OCI-LY7 (cell line): ENCODE data around the gene SYPL1. TPM values are rescaled to one million over a fixed set of nuclear protein-coding genes. Genes with fewer than 3 reads are reported as not detected.
"Not testable (repeated sequence)": the region's sequence is repeated elsewhere in the genome, so short reads cannot be mapped to it uniquely, and the experiment has no call there.

Experiments used
- BruUV-seq: library from RNA; stranded (reverse); fragments of 400-500 nt; replicated peaks from 2 replicates; lab custom pipeline; 2021; lab: Mats Ljungman, UMichigan
- CTCF ChIA-PET: fragments of 300-600 bp; sonication (Branson Sonifier 250); formaldehyde crosslinking; loops from one replicate; lab custom pipeline; 2022; ENCODE audit warnings: antibody characterized with exemption; ENCODE audit not compliant: unreplicated experiment; lab: Charles Lee
- POLR2A ChIA-PET: fragments of 300-600 bp; sonication (Branson Sonifier 250); formaldehyde crosslinking; loops from one replicate; lab custom pipeline; 2022; ENCODE audit warnings: antibody characterized with exemption; lab: Charles Lee
- DNase-seq: peaks from one replicate; pipeline ENCODE4 v3.0.0-alpha.2; 2015; ENCODE audit warnings: low spot score
- H2AFZ ChIP-seq: fragments of 200-600 bp; sonication (generic), shearing (Covaris generic); 2 replicates; pipeline ENCODE4 v1.6.1; 2014; ENCODE audit warnings: mild to moderate bottlenecking, antibody characterized with exemption, low read length, moderate library complexity
- H3K27ac ChIP-seq: fragments of 200-600 bp; sonication (generic); 2 replicates; pipeline ENCODE4 v1.5.1; 2014; ENCODE audit warnings: mixed run types, low read depth, mild to moderate bottlenecking, moderate library complexity, low read length, inconsistent platforms; ENCODE audit not compliant: poor library complexity, severe bottlenecking
- H3K36me3 ChIP-seq: fragments of 200-600 bp; sonication (generic); 2 replicates; pipeline ENCODE4 v1.6.1; 2014; ENCODE audit warnings: mild to moderate bottlenecking, antibody characterized with exemption, low read length, moderate library complexity, mixed read lengths; ENCODE audit not compliant: insufficient read depth
- H3K4me1 ChIP-seq: fragments of 200-600 bp; sonication (generic); 2 replicates; pipeline ENCODE4 v1.5.1; 2014; ENCODE audit warnings: mild to moderate bottlenecking, low read length; ENCODE audit not compliant: insufficient read depth, poor library complexity, severe bottlenecking
- H3K4me2 ChIP-seq: fragments of 200-600 bp; sonication (generic); 2 replicates; pipeline ENCODE4 v1.6.1; 2014; ENCODE audit warnings: mild to moderate bottlenecking, low read length
- H3K4me3 ChIP-seq: fragments of 200-600 bp; sonication (generic); 2 replicates; pipeline ENCODE4 v1.5.1; 2014; ENCODE audit warnings: mild to moderate bottlenecking, low read depth, low read length; ENCODE audit not compliant: poor library complexity, severe bottlenecking
- H3K79me2 ChIP-seq: fragments of 200-600 bp; sonication (generic); 2 replicates; pipeline ENCODE4 v1.6.1; 2016; ENCODE audit warnings: low read depth, mild to moderate bottlenecking, low read length, moderate library complexity, mixed read lengths; ENCODE audit not compliant: insufficient read depth
- H3K9me2 ChIP-seq: fragments of 200-600 bp; sonication (generic); 2 replicates; pipeline ENCODE4 v1.6.1; 2016; ENCODE audit warnings: mild to moderate bottlenecking, low read length, mixed read lengths; ENCODE audit not compliant: insufficient read depth
- H3K9me3 ChIP-seq: fragments of 200-600 bp; sonication (generic); 2 replicates; pipeline ENCODE4 v1.6.1; 2014; ENCODE audit warnings: mild to moderate bottlenecking, mixed run types, low read length, mixed read lengths
- H4K20me1 ChIP-seq: fragments of 200-600 bp; sonication (generic); 2 replicates; pipeline ENCODE4 v1.6.1; 2014; ENCODE audit warnings: mild to moderate bottlenecking, antibody characterized with exemption, low read length, moderate library complexity, mixed read lengths; ENCODE audit not compliant: insufficient read depth
- EZH2phosphoT487 ChIP-seq: fragments of 200-600 bp; sonication (generic); IDR thresholded peaks from 2 replicates; pipeline ENCODE4 v1.6.1; 2018; ENCODE audit warnings: low read depth, borderline replicate concordance, mild to moderate bottlenecking, mixed run types, antibody characterized with exemption, low read length, moderate library complexity, mixed read lengths
- intact Hi-C: fragments of 100-400 bp; cut with micrococcal nuclease; formaldehyde crosslinking; loops from one replicate; pipeline ENCODE4 v1.10.0; 2022; ENCODE audit not compliant: unreplicated experiment
- total RNA-seq, 2 experiments: library from RNA; depleted of rRNA in 1 of 2; stranded (reverse); fragments of >200 nt in 1 of 2; shearing (Covaris generic) in 1 of 2; gene quantifications; 2 replicates each; pipeline ENCODE4 v1.2.3, GENCODE V29; 2014 to 2022
- TF ChIP-seq, protein P1 (sequence below): fragments of 200-600 bp; sonication (generic); conservative IDR thresholded peaks from 2 replicates; pipeline ENCODE4 v1.5.1; 2014; ENCODE audit warnings: mild to moderate bottlenecking, antibody characterized with exemption, low read length, moderate library complexity, mixed read lengths

The SYPL1 gene
- total RNA-seq, 2 experiments from 2014 or later, result 34.1 to 112 TPM

DNA sequence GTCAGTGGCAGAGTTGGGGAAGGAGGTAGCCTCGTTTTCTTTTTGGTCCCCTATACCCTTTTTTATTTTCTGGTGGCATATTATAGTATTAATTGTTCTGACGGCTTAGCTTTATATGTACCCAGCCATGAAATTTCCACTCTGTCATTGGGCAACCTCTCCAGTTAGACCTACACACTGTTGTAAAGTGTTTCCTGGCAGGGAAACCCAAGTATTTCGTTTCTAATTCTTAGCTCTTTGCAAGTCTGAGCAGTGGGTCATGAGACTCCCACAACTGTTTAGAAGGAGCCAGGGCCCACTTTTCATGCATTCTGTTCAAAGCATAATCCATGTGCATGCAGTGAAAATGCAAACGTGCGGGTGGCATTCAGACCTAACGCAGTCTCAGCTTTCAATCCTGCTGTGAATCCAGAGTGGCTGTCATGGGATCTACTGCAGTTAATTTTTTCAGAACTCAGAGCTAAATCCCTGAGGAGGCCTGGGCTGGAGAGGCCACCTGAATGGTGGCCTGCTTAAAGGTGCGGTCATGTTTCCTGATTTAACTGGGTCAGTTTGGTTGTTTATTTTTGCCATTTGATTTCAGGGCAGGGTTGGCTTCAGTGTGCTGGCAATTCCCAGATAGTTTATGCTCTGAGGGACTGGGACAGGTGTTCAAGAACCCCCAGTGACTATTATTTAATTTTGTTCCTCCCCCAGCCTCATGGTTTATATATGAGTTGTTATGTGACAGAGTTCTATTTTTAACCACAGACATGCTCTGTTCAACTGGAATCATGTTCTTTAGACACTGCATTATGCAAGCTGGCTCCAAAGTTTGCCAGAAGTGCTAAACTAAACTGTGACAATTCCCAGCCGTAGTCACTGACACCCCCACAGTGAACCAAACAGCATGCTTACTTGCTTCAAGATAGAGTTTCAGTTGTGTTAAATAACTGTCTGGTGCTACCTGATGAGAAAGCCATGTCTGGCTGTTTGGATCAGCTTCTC, 27.4 kb upstream of the SYPL1 start:
- intact Hi-C loops, result no loop called here
- H3K4me1 ChIP-seq, result peaks cover 36% of the 10 kb centered on the region
- TF ChIP-seq, protein P1, sequence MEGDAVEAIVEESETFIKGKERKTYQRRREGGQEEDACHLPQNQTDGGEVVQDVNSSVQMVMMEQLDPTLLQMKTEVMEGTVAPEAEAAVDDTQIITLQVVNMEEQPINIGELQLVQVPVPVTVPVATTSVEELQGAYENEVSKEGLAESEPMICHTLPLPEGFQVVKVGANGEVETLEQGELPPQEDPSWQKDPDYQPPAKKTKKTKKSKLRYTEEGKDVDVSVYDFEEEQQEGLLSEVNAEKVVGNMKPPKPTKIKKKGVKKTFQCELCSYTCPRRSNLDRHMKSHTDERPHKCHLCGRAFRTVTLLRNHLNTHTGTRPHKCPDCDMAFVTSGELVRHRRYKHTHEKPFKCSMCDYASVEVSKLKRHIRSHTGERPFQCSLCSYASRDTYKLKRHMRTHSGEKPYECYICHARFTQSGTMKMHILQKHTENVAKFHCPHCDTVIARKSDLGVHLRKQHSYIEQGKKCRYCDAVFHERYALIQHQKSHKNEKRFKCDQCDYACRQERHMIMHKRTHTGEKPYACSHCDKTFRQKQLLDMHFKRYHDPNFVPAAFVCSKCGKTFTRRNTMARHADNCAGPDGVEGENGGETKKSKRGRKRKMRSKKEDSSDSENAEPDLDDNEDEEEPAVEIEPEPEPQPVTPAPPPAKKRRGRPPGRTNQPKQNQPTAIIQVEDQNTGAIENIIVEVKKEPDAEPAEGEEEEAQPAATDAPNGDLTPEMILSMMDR, result no peak
- no peak for TF ChIP-seq EZH2phosphoT487
- no peaks in the 10 kb centered on the region for H3K79me2 ChIP-seq
- no peaks in the 10 kb centered on the region for H3K36me3 ChIP-seq
- BruUV-seq, result no TSS peak
- peak overlapping the region; percentile 18 for H3K4me3 ChIP-seq
- H2AFZ ChIP-seq, result peak overlapping the region; percentile 95
- no peaks in the 10 kb centered on the region for H4K20me1 ChIP-seq
- CTCF ChIA-PET, result no interaction called here
- no peak overlapping the region for H3K27ac ChIP-seq
- POLR2A ChIA-PET, result interaction anchor here (0.6 to 2.6 kb wide), 9 partner anchors 10 to 103 kb away, joined by 3 to 9 read pairs (median 4); no protein-coding TSS in a partner anchor
- H3K9me3 ChIP-seq, result no peaks in the 10 kb centered on the region
- no peak for DNase-seq
- H3K9me2 ChIP-seq, result no peaks in the 10 kb centered on the region
- H3K4me2 ChIP-seq, result peak overlapping the region; percentile 55

DNA sequence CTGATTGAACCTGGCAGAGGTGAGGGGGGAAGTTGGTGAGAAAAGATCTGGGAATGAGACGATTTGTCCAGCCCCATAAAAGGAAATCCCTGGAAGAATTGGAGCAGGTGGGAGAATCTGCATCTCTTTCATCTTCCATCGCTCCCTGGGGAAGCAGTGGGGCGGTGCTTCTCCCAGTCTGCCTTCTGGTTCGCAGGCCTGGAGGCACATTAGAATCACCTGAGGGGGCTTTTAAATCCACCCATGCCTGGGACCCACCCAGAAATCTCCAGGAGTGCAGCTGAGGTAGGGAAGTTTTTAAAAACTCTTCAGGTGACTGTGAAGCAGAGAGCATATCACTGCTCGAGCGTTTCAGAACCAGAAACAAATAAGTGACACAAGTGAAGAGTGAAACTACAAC, 26.7 kb upstream of the SYPL1 start:
- no TSS peak for BruUV-seq

DNA sequence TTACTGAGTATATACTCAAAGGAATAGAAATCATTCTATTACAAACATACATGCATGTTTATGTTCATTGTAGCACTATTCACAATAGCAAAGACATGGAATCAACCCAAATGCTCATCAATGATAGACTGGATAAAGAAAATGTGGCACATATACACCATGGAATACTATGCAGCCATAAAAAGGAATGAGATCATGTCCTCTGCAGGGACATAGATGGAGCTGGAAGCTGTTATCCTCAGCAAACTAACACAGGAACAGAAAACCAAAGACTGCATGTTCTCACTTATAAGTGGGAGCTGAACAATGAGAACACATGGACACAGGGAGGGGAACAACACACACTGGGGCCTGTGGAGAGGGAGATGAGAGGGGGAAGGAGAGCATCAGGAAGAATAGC, 26.1 kb upstream of the SYPL1 start:
- H3K4me2 ChIP-seq, BruUV-seq, H4K20me1 ChIP-seq, H3K9me2 ChIP-seq, CTCF ChIA-PET, H2AFZ ChIP-seq, intact Hi-C loops, H3K4me3 ChIP-seq, H3K36me3 ChIP-seq, H3K79me2 ChIP-seq, H3K9me3 ChIP-seq, H3K27ac ChIP-seq, DNase-seq: not testable (repeated sequence)
- POLR2A ChIA-PET, result interaction anchor here (0.6 to 2.6 kb wide), 5 partner anchors 12 to 480 kb away, joined by 3 to 9 read pairs (median 4); no protein-coding TSS in a partner anchor
- peaks cover 24% of the 10 kb centered on the region for H3K4me1 ChIP-seq

More for the DNA sequence above, 26.7 kb upstream of the SYPL1 start:
- H3K27ac ChIP-seq, result no peak overlapping the region
- H3K4me1 ChIP-seq, result peaks cover 28% of the 10 kb centered on the region
- ChIA-PET CTCF (no interaction called here), POLR2A (interaction anchor here (0.6 to 2.6 kb wide), 9 partner anchors 11 to 481 kb away, joined by 3 to 9 read pairs (median 4); no protein-coding TSS in a partner anchor)
- no peak for DNase-seq
- H3K79me2 ChIP-seq, result no peaks in the 10 kb centered on the region
- TF ChIP-seq, protein P1, result no peak
- no peak for TF ChIP-seq EZH2phosphoT487
- H4K20me1 ChIP-seq, result no peaks in the 10 kb centered on the region
- peak overlapping the region; percentile 55 for H3K4me2 ChIP-seq
- no peaks in the 10 kb centered on the region for H3K9me3 ChIP-seq
- H3K9me2 ChIP-seq, result no peaks in the 10 kb centered on the region
- peak overlapping the region; percentile 95 for H2AFZ ChIP-seq
- intact Hi-C loops, result no loop called here
- H3K4me3 ChIP-seq, result peak overlapping the region; percentile 18
- H3K36me3 ChIP-seq, result no peaks in the 10 kb centered on the region
